D341Med (cell line): ENCODE results near the gene ZNF710.
"Not testable (repeated sequence)": the region's sequence is repeated elsewhere in the genome, so short reads cannot be mapped to it uniquely, and the experiment has no call there.

Experiments
- DNase-seq: peaks from one replicate; pipeline ENCODE4 v3.0.0; 2012; ENCODE audit warnings: low spot score

The ZNF710 gene

DNA sequence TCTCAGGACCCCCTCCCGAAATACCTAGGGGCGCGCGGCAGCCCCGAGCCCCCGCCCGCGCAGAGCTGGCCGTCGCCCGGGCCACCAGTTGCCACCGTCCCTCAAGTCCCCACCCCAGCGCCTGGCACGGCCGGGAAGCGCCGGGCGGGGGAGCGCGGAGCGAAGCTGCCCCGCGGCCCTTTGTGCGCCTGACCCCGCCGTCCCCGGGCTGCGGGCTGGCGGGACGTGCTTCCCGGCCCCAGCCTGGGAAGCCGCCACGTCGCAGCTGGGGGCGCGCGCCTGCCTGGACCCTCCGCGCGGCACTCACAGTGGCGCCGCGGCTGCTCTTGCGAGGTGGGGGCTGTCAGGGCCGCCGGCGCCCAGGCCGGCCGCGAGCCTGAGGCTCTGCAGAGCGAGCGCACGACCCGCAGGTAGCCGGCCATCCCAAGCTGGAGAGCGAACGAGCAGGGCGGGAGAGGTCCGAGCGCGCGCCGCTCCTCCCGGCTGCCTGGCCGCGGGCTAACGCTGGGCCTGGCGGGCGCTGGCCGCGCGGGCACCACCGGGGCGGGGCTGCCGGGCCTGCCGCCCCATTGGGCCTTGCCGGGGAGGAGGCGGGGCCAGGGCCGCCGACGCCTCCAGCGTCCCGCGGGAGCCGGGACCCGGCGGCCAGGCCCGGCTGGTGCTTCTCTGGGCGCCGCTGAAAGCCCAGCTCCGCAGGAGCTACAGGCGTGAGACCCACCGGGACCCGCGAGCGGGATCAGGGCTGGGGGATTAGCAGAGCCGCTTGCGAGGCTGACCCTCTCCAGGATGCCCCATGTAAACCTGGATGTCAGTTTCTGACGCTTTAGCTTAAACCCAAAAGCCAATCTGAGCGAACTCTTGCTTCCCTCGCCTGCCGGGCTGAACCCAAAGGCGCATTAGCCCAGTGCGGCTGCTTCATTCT, 101.1 kb downstream of the ZNF710 start, which contains the start of gene IDH2:
Gene IDH2, minus strand, starts transcription at position 500 of the 922 bp plus-strand sequence. Its CDS starts 78 bp downstream, at position 422.
- DNase-seq: peak; percentile 99

DNA sequence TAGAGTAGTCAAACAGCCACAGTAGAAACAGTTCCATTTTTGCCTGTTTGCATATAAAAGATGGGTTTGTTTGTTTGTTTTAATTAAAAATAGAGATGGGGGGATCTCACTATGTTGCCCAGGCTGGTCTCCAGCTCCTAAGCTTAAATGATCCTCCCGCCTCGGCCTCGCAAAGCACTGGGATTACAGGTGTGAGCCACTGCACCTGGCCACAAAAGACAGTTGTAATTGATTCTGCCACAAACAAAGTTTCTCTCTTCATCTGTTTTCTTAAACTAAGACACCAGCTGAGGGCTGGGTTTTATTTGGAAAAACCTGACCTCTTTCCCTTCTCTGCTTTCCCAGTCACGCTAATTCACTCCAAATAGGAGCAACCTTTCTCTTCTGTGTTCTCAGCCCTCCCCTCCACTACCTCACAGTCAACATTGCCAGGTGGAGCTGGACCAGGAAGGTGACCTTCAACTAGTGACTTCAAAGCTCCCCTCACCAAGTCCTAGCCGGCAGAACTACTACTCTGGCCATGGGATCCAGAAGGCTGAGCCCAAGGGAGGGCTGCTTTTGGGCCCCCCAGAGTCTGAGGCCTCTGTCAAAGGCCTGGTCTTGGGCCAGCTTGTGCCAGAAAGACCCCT, 102.7 kb downstream of the ZNF710 start:
- DNase-seq: no peak

DNA sequence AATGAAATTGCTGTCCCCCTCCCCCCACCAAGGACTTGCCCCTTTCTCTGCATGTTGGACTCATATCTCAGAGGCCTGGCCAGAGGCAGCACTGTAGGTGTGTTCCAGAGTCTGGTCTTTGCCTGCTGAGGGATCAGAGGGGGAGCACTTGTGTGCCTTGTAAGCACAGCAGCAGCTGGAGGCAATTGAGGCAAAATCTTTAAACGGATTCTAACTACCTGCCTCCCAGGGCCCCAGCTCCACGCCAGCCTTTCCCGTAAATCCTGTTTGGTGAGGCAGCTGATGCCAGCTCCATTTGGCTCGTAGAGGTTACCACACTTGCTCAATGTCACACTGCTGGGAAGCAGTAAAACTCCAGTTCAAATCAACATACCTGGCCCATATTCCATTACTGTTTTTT, 103.4 kb downstream of the ZNF710 start:
- no peak for DNase-seq

- no peak for DNase-seq
These were observed 104.4 kb downstream of the ZNF710 start for GRCh38 chr15:90105521-90105920.

DNA sequence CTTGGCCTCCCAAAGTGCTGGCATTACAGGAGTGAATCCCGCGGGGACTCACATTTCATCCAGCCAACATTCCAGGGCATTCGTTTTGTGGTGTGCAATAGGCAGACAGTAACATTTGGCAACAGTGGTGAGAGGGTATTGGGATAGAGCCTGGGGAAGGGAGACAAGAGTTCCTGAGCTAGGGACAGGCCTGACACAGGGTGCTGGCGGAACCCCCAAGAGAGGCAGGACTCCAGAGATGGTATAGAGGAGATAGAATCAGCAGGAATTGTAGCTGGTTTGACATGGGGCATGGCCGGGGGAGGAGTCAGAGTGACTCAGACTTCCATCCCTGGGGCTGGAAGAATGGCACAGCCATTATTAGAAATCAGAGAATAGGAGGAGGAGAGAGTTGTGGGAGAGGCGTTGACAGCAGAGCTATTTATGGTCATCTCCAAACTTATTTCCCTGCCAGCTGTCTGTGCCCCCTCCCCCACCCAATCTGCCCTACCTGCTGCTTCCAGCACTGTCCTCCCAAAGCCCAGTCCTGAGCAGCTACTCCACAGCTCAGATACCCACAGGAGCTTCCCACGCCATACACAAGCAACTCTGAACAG, 105.5 kb downstream of the ZNF710 start:
- DNase-seq: peak; percentile 30

DNA sequence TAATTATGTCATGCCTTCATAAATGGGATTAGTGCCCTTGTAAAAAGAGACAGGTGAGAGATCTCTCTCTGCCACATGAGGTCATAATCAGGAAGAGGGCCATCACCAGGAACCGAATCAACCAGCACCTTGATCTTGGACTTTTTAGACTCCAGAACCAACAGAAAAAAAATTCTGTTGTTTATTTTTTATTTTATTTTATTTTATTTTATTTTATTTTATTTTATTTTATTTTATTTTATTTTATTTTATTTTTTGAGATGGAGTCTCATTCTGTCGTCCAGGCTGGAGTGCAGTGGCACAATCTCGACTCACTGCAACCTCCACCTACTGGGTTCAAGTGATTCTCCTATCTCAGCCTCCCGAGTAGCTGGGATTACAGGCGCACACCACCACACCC, 106.9 kb downstream of the ZNF710 start:
- DNase-seq: not testable (repeated sequence)

DNA sequence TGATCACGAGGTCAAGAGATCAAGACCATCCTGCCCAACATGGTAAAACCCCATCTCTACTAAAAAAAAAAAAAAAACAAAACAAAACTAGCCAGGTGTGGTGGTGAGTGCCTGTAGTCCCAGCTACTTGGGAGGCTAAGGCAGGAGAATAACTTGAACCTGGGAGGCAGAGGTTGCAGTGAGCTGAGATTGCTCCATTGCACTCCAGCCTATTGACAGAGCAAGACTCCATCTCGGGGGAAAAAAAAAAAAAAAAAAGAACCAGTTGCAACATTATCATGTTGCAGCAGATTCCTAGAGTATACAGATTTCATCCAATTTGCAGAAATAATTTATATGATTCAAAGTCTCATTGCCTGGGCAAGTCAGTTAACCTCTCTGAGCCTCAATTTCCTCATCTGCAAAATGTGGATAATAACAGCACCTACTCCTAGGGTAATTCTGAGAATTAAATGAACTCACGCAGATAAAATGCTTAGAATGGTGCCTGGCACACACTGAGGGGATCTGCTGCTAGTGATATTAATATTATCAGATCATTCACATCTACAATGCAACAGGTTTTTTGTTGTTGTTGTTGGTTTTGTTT, 108.1 kb downstream of the ZNF710 start:
- not testable (repeated sequence) for DNase-seq

DNA sequence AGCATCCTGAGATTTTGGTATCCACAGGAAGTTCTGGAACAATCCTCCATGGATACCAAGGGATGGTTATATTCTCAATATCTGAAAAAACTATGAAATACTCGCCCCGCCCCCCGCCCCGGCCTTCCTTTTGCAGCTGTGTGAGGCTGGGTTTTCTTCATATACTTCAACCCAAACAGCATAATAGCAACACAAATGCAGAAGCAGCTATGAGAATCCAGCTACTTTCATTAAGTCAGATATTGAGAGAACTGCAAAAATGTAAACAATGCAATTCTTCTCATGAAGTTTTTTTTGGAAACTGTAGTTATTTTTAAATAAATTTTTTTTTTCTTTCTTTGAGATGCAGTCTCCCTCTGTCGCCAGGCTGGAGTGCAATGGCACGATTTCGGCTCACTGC, 112.0 kb downstream of the ZNF710 start:
- no peak for DNase-seq

- DNase-seq: no peak
These were observed 113.4 kb downstream of the ZNF710 start for GRCh38 chr15:90114451-90114901.

GRCh38 chr15:90115783-90116182, 114.7 kb downstream of the ZNF710 start:
- DNase-seq: no peak

DNA sequence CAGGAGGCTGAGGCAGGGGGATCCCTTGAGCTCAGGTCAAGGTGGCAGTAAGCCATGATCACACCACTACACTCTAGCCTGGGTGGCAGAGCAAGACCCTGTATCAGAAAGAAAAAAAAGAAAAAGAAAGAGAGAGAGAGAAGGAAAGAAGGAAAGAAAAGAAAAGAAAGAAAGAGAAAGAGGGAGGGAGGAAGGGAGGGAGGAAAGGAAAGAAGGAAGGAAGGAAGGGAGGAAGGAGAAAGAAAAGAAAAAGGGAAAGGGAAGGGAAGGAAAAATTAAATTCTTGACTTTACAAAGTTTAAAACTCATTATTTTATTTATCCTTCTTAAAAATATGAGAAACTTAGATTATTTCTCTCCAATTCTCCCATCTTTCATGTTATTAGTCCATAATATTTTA, 118.2 kb downstream of the ZNF710 start:
- no peak for DNase-seq

GRCh38 chr15:90121086-90121485, 120.0 kb downstream of the ZNF710 start:
- DNase-seq: no peak

DNA sequence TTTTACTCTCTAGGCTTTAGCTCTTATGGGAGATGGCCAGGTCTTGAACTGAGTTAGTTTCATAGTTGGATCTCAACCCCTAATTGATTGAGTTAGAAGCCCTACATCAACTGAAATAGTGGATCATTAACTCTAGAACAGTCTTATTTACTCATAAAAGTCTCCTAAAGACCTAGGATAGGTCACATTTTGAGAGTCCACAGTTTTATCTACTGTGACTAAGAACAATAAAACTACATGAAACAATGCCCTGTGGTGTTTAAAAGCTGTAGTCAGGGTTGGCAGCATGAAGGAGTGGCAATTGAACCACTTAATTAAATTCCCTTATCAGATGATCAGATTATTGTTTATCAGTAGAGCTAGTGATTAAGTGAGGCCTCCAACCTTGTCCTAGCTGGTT, 123.4 kb downstream of the ZNF710 start:
- no peak for DNase-seq

- no peak for DNase-seq
These were observed 124.9 kb downstream of the ZNF710 start for GRCh38 chr15:90126022-90126421.

GRCh38 chr15:90126596-90127435, 125.7 kb downstream of the ZNF710 start:
- DNase-seq: no peak

DNA sequence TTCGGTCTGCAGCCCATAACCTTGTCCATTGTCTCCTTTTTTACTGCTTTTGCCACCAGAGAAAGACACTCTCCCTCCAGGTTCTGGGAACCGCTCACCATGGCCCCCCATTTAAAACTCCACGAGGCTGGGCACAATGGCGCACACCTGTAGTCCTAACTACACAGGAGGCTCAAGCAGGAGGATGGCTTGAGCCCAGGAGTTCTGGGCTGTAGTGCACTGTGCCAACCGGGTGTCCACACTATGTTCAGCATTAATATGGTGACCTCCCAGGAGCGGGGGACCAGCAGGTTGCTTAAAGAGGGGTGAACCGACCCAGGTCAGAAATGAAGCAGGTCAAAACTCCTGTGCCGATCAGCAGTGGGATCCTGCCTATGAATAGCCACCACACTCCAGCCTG, 129.2 kb downstream of the ZNF710 start:
- no peak for DNase-seq
